ENCODE data around the gene USP15. TPM values are rescaled to one million over a fixed set of nuclear protein-coding genes. Genes with fewer than 3 reads are reported as not detected.
A peak's percentile ranks its signal among the peaks of the same experiment; 100 is the strongest.

USP15 gene
- total and polyA plus RNA-seq, 2 donors from 2014 or later = 31.7 to 62.8 TPM

DNA sequence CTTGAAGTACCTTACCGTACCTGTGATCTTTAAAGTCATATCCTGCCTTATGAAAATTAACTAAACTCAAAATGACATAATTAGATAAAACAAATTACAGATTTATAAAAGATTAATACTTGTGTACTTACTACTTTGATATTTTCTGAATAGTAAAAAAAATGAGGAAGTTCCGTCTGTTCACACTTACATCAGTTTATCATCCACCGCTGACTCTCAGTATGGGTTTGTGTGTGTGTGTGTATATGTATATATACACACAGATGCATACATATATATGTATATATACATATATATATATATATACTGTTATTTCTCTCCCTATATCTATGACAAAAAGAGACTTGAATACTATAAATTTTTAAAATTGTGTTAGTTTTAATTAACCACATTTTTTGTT lies 141.4 kb downstream of the USP15 start:
- Histone ChIP-seq H3K4me3 (ENCODE audit: low read length in 3 of 3) (no peak overlapping the region), H3K27me3 (ENCODE audit: control insufficient read depth, insufficient read depth, low read length) (no peaks in the 10 kb centered on the region), H3K36me3 (ENCODE audit: control insufficient read depth in 2 of 3, insufficient read depth in 3 of 3, low read length in 3 of 3) (peaks cover 0 to 24% (median 19%) of the 10 kb centered on the region in 3 donors), H3K27ac (ENCODE audit: low read depth in 2 of 2, low read length in 2 of 2) (no peak overlapping the region), H3K9ac (ENCODE audit: low read length in 3 of 3) (no peak overlapping the region), H3K9me3 (ENCODE audit: control insufficient read depth in 2 of 3, insufficient read depth in 1 of 3, low read length in 3 of 3) (no peaks in the 10 kb centered on the region), H3K4me1 (ENCODE audit: control insufficient read depth in 2 of 3, insufficient read depth in 2 of 3, low read depth in 1 of 3, low read length in 3 of 3) (no peaks in the 10 kb centered on the region)
- no peak for DNase-seq
- intact Hi-C loops (cut with DNase I) = no loop called here
- FAIRE-seq = peak; percentile 6
- TF ChIP-seq, protein P1, sequence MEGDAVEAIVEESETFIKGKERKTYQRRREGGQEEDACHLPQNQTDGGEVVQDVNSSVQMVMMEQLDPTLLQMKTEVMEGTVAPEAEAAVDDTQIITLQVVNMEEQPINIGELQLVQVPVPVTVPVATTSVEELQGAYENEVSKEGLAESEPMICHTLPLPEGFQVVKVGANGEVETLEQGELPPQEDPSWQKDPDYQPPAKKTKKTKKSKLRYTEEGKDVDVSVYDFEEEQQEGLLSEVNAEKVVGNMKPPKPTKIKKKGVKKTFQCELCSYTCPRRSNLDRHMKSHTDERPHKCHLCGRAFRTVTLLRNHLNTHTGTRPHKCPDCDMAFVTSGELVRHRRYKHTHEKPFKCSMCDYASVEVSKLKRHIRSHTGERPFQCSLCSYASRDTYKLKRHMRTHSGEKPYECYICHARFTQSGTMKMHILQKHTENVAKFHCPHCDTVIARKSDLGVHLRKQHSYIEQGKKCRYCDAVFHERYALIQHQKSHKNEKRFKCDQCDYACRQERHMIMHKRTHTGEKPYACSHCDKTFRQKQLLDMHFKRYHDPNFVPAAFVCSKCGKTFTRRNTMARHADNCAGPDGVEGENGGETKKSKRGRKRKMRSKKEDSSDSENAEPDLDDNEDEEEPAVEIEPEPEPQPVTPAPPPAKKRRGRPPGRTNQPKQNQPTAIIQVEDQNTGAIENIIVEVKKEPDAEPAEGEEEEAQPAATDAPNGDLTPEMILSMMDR (IDR thresholded peaks at IDR 0.05; ENCODE audit: borderline replicate concordance, extremely low read depth, insufficient read depth) = no peak

DNA sequence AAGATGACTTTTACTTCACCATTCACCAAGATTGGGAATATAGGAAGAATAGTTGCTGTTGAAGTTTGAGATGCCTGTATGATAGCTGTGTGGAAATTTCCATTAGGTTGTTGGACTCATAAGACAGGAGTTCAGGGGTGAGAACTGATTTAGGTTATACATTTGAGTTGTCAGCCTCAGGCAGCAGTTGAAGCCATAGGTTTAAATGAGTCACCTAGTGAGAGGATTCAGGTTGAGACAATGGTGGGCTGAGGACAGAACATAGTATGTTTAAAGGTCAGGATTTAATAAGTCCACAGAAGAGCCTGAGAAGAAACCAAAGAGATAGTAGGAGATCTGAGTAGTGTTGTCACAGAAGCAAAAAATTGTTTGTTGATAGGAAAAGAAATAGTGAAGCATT lies 142.8 kb downstream of the USP15 start:
- TF ChIP-seq, protein P1 (IDR thresholded peaks at IDR 0.05; ENCODE audit: borderline replicate concordance, extremely low read depth, insufficient read depth) = no peak
- intact Hi-C loops (cut with DNase I) = no loop called here
- H3K36me3 ChIP-seq (ENCODE audit: control insufficient read depth in 2 of 3, insufficient read depth in 3 of 3, low read length in 3 of 3) = peaks cover 0 to 24% (median 18%) of the 10 kb centered on the region in 3 donors
- no peak overlapping the region for H3K27ac ChIP-seq (ENCODE audit: low read depth in 2 of 2, low read length in 2 of 2)
- no peaks in the 10 kb centered on the region for H3K27me3 ChIP-seq (ENCODE audit: control insufficient read depth, insufficient read depth, low read length)
- DNase-seq (no peak), FAIRE-seq (no peak)
- no peaks in the 10 kb centered on the region for H3K4me1 ChIP-seq (ENCODE audit: control insufficient read depth in 2 of 3, insufficient read depth in 2 of 3, low read depth in 1 of 3, low read length in 3 of 3)
- no peak overlapping the region for H3K9ac ChIP-seq (ENCODE audit: low read length in 3 of 3)
- no peaks in the 10 kb centered on the region for H3K9me3 ChIP-seq (ENCODE audit: control insufficient read depth in 2 of 3, insufficient read depth in 1 of 3, low read length in 3 of 3)
- no peak overlapping the region for H3K4me3 ChIP-seq (ENCODE audit: low read length in 3 of 3)

DNA sequence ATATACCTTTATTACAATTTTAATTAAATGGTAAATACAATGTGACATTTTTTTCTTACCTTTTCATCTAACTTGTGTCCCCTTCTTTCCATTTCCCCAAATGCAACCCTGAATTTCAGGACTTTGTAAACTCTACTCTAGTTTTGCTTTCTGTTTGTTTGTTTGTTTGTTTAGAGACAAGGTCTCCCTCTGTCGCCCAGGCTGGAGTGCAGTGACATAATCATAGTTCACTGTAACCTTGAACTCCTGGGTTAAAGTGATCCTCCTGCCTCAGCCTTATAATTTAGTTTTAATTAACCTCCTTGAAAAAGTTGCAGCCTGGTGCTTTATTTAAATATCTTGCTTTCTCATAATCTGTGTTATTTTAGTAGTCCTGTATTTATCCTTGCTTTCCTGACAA lies 147.4 kb downstream of the USP15 start:
- Histone ChIP-seq H3K27ac (ENCODE audit: low read depth in 2 of 2, low read length in 2 of 2) (no peak overlapping the region), H3K36me3 (ENCODE audit: control insufficient read depth in 2 of 3, insufficient read depth in 3 of 3, low read length in 3 of 3) (peaks cover 0 to 8% (median 8%) of the 10 kb centered on the region in 3 donors), H3K4me1 (ENCODE audit: control insufficient read depth in 2 of 3, insufficient read depth in 2 of 3, low read depth in 1 of 3, low read length in 3 of 3) (no peaks in the 10 kb centered on the region), H3K9ac (ENCODE audit: low read length in 3 of 3) (no peak overlapping the region), H3K9me3 (ENCODE audit: control insufficient read depth in 2 of 3, insufficient read depth in 1 of 3, low read length in 3 of 3) (no peaks in the 10 kb centered on the region), H3K27me3 (ENCODE audit: control insufficient read depth, insufficient read depth, low read length) (no peaks in the 10 kb centered on the region), H3K4me3 (ENCODE audit: low read length in 3 of 3) (no peak overlapping the region)
- TF ChIP-seq, protein P1 (IDR thresholded peaks at IDR 0.05; ENCODE audit: borderline replicate concordance, extremely low read depth, insufficient read depth) = no peak
- no peak for FAIRE-seq
- intact Hi-C loops (cut with DNase I) = no loop called here
- DNase-seq = no peak

DNA sequence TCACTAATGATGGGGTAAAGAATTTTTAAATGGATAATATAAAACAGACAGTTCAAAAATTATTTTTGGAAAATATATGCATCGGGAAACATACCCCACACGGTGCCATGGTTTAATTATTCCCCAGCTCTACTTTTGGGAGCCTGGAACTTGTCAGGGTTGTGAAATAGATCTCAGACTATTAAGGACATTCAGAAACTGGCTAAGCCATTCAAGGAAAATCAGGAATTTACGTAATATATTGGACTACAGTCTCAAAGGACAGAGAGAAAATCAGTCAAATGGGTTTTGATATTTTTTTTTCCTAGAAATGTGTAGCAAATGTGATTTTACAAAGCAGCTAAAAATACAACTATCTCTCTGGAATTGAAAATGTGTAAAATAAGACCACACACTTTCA lies 148.9 kb downstream of the USP15 start:
- DNase-seq = no peak
- TF ChIP-seq, protein P1 (IDR thresholded peaks at IDR 0.05; ENCODE audit: borderline replicate concordance, extremely low read depth, insufficient read depth) = no peak
- no peak for FAIRE-seq
- H3K27me3 ChIP-seq (ENCODE audit: control insufficient read depth, insufficient read depth, low read length) = no peaks in the 10 kb centered on the region
- no peaks in the 10 kb centered on the region for H3K9me3 ChIP-seq (ENCODE audit: control insufficient read depth in 2 of 3, insufficient read depth in 1 of 3, low read length in 3 of 3)
- no peak overlapping the region for H3K27ac ChIP-seq (ENCODE audit: low read depth in 2 of 2, low read length in 2 of 2)
- no peak overlapping the region for H3K4me3 ChIP-seq (ENCODE audit: low read length in 3 of 3)
- no peaks in the 10 kb centered on the region for H3K4me1 ChIP-seq (ENCODE audit: control insufficient read depth in 2 of 3, insufficient read depth in 2 of 3, low read depth in 1 of 3, low read length in 3 of 3)
- intact Hi-C loops (cut with DNase I) = no loop called here
- no peak overlapping the region for H3K9ac ChIP-seq (ENCODE audit: low read length in 3 of 3)
- peaks cover 0 to 6% (median 6%) of the 10 kb centered on the region in 3 donors for H3K36me3 ChIP-seq (ENCODE audit: control insufficient read depth in 2 of 3, insufficient read depth in 3 of 3, low read length in 3 of 3)
